HG02588 (cell line): ENCODE data around the gene LDAH.

Source experiments
- ATAC-seq: cut with Tn5 transposase; IDR thresholded peaks from one replicate; pipeline ENCODE4 v1.9.1; 2021; ENCODE audit warnings: mild to moderate bottlenecking, moderate library complexity; ENCODE audit not compliant: unreplicated experiment

The LDAH gene

DNA sequence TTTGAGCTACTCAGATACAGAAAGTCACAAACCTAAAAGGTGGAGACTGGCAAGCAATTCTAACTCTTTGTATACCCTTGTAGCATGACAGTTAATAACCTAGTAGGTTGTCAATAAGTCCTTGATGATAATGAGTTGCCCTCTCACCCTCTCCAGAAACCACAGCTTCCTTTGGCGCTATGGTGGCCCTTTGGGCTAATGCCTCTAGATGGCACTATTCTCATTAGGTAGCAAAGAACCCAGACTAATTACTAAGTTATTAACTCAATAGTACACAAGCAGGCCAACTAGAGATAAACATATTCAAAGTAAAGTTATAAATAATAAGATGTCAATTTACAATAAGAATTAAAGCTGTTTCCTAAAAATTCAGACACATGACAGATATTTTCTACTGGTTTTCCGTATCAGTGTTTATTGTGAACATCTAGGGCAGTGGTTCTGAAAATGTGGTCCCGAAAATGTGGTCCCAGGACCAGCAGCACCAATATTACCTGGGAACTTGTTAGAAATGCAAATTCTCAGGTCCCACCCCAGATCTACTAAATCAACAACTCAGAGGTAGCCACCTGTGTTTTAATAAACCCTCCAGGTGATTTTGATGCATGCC, 41.1 kb downstream of the LDAH start:
- ATAC-seq, result peak; percentile 82

DNA sequence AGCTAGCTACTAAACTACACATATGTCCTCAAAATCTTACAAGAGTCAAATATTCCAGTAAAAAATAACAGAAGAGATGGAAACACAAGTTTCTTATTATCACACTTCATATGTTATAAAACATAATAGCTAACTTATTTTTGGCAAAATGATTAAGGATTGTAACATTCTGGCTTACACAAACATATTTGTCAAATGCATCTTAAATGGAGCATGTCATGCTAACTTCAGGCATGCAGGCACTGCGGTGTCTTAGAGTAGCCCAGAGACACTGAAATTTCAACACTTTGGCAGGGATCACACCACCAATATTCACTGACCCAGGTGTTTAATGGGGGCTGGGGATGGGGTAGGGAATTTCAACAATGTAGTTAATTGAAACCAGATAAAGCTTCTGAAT, 51.6 kb downstream of the LDAH start:
- ATAC-seq, result no peak

DNA sequence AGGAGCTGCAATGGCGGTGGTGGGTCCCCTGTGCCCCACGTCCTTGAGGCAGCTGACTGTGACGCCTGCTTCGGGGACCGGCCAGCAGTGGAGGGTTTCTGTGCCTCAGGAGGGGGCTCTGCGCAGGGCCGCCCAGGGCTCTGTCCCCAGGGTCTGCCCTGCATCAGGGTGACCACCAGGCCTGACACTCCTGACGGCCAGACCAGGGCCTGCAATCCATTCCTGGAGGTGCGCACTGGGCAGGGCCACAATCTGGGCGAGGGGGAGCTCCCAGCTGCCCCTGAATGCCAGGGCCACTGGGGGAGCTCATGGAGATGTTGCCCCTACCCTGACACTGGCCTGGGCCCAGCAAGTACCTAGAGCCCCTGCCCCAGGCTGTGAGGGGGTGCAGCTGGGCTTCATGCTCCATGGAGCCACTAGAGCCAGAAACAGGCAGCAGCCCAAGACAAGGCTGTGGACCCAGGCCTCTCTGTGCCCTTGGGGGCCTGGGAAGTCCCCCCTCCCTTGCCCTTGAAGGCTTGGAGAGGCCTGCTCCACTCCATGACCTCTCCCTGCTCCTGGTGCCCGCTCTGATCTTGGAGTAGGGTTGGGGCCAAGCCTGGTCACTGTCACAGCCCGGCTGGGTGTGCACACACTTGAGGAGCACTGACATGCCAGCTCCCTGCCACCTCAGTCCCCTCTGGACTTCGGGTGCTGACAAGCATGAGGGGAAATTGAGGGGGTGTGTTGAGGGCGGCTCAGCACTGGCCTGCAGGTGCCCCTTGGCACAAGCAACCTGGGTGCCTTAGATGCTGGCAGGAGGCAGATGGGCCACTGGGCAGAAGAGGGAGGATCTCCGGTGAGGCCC, 55.9 kb downstream of the LDAH start:
- ATAC-seq, result no peak

DNA sequence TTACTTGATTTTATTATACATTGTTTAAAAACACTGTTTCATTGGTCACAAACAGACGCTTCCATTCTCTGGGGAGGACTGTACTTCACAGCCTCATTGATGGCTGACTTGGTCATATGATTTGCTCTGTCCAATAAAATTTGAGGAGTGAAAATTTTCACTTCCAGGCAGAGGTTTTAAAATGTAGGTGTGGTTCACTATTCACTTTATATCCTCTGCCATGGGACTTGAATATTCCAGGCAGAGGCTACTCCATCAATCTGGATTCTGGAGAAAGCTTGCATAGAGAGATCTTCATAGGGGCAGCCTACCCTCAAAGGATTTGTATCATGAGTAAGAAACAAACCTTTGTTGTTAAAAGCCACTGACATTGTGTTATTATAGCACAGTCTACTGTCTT, 56.7 kb downstream of the LDAH start:
- no peak for ATAC-seq

DNA sequence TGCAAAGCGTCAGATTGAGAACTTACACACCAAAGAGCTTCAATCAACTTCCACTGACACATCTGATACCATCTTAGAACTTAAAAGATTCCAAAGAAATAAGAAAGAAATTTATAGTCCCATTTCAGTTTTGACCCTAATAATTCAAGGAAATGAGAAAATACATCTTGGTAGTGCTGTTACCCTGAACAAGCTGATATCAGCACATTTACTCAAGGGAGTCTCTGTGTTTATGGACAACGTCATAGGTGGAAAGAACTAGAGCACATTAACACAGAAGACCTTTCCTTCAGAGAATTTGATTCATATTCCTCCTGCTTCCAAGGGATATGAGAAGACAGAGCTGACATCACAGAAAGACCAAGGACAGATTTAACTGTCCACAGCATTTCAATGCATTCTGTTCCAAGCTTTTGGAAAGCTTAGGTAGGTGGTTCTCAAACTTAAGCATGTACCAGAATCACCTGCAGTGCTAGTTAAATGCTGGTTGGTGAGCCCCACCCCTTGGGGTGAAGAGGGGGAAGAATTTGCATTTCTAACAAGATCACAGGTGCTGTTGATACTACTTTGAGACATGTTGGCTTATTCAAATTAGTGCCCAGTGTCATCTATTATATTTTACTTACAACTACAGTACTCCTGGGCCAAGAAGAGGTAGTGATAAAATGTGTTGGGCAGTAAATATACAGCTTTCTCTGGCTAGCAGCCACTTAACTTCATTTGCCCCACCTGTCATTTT, 59.8 kb downstream of the LDAH start:
- ATAC-seq, result no peak

DNA sequence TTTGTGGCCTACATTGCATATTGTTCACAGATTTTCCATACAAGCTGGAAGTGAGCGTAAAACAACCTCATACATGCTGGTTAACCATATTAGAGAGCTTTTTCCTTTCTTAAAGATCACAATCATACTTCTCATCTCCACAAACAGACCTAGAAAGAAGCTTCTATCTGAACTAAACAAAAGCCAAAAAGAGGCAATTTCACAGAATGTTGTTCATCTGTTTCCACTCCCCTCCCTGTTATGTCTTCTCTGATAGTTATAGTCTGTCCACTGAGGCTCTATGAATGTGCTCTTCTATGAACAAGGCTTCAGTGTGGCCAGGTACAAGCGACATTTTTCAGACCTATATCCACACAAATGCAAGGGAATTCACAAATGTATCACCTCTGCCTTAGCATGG, 63.4 kb downstream of the LDAH start:
- ATAC-seq, result no peak

DNA sequence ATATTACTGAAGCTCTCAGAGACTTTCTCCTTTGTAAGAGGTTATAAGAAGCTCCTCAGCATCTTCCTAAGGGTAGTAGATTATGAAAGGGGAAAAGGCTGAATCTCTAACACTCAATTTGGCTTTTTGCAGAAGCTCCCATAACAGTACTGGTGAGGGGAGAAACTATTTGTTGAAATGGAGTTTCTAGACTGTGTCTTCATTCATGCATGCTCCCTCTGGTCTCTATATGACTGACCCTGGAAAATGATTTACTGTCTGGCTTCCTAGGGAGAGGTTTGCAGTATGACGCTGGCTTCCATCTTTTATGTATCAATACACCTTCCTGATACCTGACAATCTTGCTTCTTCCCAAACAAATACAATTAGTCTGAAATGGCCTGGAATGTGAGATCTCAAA, 63.9 kb downstream of the LDAH start:
- ATAC-seq, result peak; percentile 91

DNA sequence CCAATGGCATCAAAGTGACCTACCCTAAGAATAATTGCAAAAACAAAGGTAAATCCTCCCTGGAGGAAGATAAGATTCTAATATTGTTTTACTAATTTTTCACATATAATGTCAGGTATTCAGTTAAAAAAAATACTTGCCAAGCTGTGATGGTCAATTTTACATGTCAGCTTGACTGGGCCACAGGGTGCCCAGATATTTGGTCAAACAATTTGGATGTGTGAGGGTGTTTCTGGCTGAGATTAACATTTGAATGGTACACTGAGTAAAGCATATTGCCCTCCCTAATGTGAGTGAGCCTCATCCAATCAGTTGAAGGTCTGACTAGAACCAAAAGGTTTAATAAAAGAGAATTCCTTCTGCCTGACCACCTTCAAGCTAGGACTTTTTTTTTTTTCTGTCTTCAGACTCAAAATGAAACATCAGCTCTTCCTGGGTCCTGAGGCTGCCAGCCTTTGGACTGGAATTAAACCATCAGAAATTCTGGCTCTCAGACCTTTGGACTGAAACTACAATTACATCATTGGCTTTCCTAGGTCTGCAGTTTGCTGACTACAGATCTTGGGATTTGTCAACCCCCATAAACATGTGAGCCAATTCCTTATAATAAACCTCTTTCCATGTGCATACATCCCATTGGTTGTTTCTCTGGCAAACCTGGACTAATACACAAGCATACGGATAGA, 65.4 kb downstream of the LDAH start:
- ATAC-seq, result no peak

DNA sequence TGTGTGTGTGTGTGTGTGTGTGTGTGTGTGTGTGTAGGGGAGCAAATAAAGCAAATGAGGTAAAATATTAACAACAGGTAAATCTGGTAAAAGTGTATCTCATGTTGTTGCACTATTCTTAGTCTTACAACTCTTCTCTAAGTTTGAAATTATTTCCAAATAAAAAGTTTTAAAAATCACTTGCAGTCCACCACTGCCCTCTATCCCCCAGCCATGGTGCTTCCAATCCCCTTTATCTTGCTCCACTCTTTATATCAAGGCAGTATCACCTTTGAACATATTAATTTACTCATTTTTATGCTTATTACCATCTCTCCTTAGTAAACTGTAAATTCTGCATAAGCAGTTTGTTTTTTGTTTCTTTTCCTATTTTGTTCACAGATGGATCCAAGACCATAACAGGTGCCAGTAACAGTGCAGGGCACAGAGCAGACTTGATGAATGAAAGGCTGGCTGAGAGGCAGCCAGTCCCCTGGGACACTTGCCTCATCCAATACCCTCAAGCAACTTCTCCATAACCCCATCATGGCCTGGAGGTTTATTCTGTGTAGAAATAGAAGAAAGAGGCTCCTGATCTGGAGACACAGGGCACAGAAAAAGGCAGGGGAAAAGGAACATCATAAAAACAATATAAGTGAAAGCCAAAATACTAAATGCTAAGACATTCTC, 67.6 kb downstream of the LDAH start:
- no peak for ATAC-seq

DNA sequence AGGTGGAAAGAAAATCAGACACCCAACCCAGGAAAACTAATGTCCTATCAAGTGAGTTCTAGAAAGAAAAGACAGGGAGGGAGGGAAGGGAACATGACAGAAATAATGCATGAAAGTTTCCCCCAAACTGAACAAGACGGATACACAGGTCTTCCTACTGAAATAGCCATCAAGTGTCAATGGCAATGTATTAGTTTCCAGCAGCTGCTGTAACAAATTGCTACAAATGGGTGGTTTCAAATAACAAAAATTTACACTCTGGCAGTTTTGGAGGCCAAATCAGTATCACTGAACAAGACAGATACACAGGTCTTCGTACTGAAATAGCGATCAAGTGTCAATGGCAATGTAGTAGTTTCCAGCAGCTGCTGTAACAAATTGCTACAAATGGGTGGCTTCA, 70.6 kb downstream of the LDAH start:
- no peak for ATAC-seq

DNA sequence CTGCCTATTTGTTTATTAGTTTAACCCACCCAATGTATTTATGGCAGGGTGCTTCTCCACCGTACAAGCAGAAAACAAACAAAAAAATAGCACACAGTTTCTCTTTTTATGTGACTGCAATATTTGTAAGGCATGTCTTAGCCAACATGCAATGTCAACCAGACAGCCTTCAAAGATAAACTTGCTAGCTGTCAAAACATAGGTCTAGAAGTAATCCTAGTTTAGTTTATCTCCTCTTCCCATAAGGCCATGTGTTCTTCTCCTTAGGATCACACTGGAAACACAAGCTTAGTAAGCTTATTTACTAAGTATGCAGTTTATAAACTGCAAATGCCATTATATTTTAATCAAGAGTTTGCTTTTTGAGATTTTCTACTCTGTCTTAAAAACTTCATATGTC, 75.6 kb downstream of the LDAH start:
- no peak for ATAC-seq

DNA sequence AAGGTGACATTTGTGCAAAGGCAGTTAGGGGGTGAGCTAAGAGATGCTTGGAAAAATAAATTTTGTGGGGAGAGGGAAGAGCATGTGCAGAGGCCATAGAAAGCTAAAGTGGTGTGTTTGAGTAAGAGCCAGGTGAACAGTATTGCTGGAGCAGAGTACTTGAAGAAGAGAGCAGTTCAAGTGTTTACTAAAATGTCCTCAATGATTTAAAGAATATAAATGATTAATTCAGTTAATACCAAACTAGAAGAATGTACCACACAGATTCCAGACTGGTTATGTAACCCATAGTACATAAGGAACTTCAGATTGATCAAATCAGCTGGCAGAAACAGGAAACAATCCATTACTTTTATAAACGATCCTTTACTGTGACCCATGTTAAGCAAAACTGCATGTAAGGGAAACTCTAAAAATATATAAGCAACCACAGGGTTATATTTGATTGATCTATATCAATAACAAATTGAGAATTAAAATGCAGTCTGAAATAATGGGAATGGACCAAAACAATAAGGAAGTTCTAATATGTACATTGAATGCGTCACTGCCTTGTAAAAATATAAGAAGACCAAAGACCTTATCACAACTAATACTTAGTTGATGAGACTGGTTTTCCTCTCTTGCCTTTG, 76.9 kb downstream of the LDAH start:
- ATAC-seq, result no peak

DNA sequence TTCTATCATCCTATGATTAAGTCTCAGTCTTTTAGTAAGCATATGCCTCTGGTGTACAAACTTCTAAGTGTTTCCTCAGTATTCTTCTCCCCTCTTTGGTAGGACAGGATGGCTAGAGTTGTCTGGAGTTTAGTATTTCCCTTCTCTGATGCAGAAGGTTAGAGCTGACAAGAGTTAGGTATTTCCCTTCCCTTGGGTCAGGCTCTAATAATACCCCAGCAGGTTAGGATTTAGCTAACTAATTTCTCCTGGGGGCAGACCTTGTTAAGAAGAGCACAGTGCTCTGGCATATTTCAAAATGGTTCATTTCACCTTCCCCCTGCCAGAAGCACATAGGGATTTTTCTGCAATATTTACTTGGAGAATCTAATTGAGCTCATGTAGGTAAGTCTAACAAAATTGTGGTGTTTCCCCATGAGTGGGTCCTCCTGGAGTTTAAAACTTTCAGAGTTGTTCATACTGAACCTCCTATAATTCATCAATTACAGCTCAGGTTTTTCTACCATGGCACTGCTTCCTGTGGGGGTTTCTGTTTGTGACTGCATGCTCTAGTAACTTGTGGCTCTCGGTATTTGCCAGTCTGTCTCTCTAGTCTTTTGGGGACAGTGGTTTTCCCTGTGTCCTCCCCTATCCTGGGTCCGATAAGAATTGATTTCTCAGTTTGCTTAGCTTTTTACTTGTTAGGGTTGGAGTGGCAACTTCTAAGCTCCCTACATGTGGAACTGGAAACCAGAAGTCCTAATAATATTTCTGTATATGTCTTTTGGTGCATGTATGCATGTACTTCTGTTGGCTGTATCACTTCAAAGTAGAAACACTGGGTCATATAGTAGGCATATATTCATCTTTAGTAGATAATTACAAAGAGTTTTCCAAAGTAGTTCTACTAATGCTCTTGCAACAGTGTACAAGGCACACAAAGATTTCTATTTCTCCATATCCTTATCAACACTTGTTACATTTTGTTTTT, 78.2 kb downstream of the LDAH start:
- ATAC-seq, result peak; percentile 94

DNA sequence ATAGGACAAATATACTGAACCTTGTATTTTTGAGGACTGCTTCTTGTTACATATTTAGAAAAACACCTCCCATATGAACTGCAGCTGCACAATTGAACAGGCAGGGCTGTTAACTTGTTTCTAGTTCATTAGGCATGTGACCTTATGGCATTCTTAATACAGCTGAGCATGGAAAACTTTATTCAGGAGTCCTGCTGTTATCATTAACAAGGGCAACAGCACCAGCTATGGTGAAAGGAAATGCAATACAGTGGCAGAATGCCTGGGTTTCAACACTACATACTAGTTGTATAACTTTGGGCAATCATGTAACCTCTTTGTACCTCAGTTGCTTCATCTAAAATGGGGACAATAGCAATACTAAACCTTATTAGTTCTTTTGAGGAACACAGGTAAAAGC, 84.1 kb downstream of the LDAH start:
- ATAC-seq, result no peak

DNA sequence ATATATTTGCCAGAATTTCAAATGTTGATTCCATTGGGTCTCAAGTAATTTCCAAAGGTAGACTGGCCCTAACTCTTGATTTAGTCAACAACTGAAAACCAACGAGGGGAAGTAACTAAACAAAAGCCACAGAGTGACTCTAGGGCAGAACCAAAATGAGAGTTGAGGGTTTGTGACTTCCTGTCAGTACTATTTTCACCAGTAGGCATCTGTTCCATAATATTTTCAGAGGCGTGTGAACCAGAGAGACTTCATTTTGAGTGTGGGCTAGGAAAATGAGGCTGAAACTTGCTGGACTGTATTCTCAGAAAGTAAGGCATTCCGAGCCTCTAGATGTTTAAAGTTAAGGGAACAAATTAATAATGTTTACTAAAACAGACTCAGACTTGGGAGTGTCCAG, 85.4 kb downstream of the LDAH start:
- peak; percentile 94 for ATAC-seq

DNA sequence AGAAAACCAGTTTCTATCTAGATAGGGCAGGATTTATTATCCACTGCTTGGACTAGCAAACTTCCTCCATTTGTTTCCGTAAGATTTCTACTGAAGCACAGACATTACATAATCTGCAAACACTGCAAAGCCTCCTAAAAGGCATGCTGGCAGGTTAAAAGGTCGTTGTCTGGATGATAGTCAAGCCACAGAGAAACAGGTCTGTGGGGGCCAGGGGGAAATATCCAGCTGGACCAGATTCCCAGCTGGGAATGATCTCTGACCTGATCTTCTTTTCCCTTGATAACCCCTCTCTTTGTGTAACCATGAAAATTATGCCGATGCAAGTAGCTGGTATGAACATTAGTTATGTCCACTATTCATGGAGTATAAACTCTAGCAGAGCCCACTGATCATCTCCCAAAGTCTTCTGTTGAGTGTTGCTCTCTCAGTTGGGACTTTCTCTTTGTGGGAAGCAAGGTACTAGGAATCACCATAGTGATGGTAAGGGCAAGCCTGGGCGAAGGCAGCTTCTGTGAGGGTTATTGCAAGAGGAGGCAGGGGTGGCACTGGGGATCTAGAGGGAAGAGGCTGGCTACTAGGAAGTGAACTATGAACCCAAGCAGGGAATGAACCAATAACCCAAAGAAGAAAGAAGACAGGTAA, 94.7 kb downstream of the LDAH start:
- no peak for ATAC-seq

DNA sequence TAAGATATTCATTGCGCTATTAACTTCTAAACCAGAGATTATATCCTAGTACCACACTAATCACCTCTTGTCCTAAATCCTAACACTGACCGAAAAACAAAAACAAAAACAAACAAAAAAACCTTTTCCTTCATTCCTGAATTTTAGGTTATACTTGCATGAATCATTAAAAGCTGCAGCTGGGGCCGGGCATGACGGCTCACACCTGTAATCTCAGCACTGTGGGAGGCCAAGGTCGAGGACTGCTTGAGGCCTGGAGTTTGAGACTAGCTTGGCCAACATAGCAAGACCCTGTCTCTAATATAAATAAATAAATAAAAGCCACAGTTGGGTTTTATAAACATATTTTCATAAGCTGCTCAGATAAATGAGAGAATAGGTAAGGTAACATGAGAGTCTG, 96.0 kb downstream of the LDAH start:
- ATAC-seq, result no peak

DNA sequence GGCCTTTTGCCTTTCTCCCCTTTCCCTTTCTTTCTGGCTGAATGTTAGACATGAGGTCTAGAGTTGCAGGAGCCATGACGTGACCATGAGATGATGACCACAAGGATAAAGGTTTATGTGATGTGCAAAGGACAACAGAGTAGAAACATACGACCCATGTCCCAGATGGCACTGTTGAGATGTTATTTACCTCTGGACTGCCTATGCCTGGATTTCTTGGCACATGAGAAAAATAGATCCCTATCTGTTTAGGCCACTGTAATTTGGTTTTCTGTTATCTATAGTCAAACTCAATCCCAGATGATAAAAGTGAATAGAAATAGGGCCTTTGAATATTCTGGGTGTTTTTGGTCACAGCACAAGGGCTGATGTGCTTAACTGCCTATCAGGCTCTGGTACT, 97.1 kb downstream of the LDAH start:
- no peak for ATAC-seq
